GM18499 (cell line): ENCODE measurements around the gene DCDC2B.
"Not testable (repeated sequence)": the region's sequence is repeated elsewhere in the genome, so short reads cannot be mapped to it uniquely, and the experiment has no call there.

Experiments
- ATAC-seq: cut with Tn5 transposase; IDR thresholded peaks from one replicate; pipeline ENCODE4 v1.9.1; 2021; ENCODE audit warnings: moderate number of reproducible peaks; ENCODE audit not compliant: insufficient read depth, unreplicated experiment

Gene DCDC2B

GRCh38 chr1:32208891-32209328 is at the start of gene DCDC2B:
DCDC2B (plus strand) TSS chr1:32209089; CDS start chr1:32209094, 5 bp downstream.
- no peak for ATAC-seq

GRCh38 chr1:32159189-32159588 is 49.7 kb upstream of the DCDC2B start:
- ATAC-seq = no peak

- ATAC-seq = no peak
These were observed 45.5 kb upstream of the DCDC2B start for GRCh38 chr1:32163405-32163804.

DNA sequence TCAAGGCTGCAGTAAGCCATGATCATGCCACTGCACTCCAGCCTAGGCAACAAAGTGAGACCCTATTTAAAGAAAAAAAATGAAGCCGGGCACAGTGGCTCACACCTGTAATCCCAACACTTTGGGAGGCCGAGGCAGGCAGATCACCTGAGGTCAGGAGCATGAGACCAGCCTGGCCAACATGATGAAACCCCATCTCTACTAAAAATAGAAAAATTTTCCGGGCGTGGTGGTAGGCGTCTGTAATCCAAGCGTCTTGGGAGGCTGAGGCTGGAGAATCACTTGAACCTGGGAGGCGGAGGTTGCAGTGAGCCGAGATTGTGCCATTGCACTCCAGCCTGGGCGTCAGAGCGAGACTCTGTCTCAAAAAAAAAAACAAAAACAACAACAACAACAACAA is 43.3 kb upstream of the DCDC2B start:
- not testable (repeated sequence) for ATAC-seq

GRCh38 chr1:32170991-32171390 is 37.9 kb upstream of the DCDC2B start:
- no peak for ATAC-seq

GRCh38 chr1:32172621-32173245 is 36.2 kb upstream of the DCDC2B start:
- ATAC-seq = no peak

DNA sequence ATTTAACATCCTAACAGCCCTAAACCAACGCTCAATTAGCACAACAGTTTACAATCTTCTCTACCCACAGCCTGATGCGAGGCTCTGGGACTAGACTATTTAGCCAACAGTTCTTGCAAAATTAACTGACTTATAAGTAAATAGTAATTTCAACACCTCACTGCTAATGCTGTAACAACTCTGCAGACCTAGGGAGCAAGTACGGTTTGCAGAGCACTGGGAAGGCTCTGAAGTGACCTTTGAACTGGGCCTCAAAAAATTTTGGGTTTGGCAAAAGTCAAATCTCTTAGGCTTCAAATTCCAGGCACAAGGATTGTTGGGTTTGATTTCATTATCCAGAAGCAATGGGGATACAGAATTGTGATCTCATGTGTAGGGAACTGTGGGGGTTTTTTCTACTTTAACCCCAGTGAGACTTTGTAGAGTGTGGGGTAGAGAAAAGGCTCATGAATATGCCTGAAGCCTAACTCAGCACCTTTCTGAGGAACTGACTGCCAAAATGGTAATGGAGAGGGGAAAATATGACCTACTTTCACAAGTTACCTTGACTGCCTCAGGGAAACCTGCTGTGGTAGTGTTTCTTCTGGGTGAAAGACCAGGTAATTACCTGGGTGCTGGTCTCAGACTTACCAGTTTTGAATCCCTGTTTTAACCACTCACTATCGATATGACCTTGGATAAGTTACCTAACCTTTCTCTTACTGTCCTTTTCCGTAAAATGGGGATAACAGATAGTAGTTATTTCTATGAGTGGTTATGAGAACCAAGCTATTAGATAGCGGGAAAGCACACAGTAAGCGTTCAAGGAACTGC is 30.3 kb upstream of the DCDC2B start:
- ATAC-seq = no peak

- no peak for ATAC-seq
These were observed 29.8 kb upstream of the DCDC2B start for GRCh38 chr1:32179193-32179442.

DNA sequence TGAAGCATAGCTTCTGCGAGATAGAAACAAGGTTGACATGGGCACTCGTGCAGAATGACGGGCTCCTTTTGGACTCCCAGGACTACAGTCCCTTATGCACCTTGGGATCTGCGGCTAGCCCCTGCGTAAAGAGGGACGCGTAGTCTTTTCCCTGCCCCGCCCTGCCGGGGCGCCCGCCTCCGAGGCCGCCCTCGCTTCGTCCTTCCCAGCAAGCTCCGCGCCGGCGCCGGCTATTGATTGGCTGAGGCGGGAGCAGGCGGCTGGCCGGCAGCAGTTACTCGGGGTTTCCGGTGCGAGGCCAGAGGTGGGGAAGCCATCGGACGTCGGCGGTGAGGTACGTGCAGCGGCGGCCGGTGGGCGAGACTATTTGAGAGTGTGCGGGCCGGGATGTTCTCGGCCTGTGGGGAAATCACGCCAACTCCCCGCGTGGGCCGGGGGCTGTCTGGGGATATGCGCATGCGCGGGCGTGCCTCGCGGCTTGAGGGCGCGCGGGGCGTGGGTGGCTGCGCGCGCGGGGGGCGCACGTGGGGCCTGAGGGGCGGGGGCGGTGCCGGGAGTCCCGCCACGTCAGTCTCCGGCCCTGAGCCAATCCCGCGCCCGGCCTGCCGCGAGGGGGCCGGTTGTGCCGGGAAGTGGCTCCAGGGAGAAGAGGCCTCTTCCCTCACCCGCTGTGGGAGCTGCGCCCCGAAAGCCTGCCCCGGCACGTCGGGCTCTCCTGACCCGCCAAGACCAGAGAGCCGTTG is 29.3 kb upstream of the DCDC2B start, which contains the start of gene TXLNA:
TXLNA (plus strand) TSS at position 233 of the 743 bp plus-strand sequence. CDS start 671 bp downstream, outside the sequence.
- ATAC-seq = peak; percentile 49

- peak; percentile 9 for ATAC-seq
These were observed 28.5 kb upstream of the DCDC2B start for GRCh38 chr1:32180186-32181060.

DNA sequence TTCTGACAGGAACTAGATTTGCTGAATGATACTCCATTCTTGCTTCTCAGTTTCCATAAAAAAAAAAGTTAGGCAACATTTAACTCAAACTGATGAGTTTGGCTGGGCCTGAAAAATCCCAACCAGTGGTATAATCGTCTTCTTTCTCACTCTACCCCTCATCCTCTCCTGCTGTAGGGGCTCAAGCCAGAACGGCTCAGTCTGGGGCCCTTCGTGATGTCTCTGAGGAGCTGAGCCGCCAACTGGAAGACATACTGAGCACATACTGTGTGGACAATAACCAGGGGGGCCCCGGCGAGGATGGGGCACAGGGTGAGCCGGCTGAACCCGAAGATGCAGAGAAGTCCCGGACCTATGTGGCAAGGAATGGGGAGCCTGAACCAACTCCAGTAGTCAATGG is 27.8 kb upstream of the DCDC2B start:
- no peak for ATAC-seq

GRCh38 chr1:32181563-32181962 is 27.3 kb upstream of the DCDC2B start:
- ATAC-seq = no peak

GRCh38 chr1:32182060-32182459 is 26.8 kb upstream of the DCDC2B start:
- ATAC-seq = no peak

- no peak for ATAC-seq
These were observed 24.2 kb upstream of the DCDC2B start for GRCh38 chr1:32184650-32185049.

GRCh38 chr1:32186077-32186476 is 22.8 kb upstream of the DCDC2B start:
- ATAC-seq = no peak

DNA sequence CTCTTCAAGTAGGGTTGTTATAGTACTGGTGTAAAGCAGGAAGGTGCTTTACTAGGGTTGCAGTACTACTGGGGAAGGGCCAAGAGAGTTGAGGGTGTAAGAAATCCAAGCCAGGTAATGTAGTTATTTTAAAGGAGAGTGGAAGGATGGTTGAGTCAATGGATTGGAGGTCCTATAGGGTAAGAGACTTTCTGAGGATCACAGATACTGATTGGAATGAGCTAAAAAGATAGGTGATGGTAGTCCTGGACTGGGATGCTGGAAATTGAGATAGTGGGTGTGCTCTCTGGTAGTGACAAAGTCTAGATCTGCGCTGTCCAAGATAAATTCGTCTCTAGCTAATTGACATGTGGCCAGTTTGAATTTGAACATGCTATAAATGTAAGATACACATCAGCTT is 22.4 kb upstream of the DCDC2B start:
- ATAC-seq = no peak

GRCh38 chr1:32187850-32188249 is 21.0 kb upstream of the DCDC2B start:
- no peak for ATAC-seq

DNA sequence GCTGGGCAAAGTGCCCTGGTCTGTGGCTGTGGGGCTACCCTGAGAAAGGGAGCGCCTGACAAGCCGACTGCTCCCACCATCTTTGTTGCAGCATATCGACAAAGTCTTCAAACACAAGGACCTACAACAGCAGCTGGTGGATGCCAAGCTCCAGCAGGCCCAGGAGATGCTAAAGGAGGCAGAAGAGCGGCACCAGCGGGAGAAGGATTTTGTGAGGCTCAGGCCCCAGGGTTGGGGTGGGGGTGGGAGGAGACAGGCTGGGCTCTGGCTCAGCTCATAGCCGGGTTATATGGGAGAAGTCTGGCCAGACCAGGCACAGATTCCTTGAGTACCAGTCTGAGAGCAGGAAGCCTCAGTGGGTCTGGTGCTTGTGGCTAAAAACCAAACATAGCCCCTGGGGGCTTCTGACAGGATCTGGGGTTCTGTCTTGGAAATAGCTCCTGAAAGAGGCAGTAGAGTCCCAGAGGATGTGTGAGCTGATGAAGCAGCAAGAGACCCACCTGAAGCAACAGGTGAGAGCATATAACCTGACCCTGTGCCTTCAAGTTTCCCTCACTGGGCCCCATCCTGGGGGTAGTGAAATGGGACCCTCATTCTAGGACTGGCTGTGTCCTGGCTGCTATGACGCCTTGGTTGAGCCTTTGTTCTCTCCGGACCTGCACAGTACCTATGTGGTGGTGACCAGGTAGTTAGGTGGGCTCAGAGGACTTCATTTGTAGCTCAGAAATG is 16.5 kb upstream of the DCDC2B start:
- ATAC-seq = no peak

DNA sequence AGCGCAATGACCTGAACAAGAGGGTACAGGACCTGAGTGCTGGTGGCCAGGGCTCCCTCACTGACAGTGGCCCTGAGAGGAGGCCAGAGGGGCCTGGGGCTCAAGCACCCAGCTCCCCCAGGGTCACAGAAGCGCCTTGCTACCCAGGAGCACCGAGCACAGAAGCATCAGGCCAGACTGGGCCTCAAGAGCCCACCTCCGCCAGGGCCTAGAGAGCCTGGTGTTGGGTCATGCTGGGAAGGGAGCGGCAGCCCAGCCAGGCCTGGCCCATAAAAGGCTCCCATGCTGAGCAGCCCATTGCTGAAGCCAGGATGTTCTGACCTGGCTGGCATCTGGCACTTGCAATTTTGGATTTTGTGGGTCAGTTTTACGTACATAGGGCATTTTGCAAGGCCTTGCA is 13.9 kb upstream of the DCDC2B start:
- ATAC-seq = no peak

- ATAC-seq = no peak
These were observed 13.4 kb upstream of the DCDC2B start for GRCh38 chr1:32195531-32195930.
